LoVo (cell line): Measurements from ENCODE around the gene RFX2.
"Not testable (repeated sequence)": the region's sequence is repeated elsewhere in the genome, so short reads cannot be mapped to it uniquely, and the experiment has no call there.

ENCODE experiments used
- DNase-seq: peaks from one replicate; pipeline ENCODE4 v3.0.0-alpha.2; 2016; ENCODE audit warnings: low spot score

The RFX2 gene

GRCh38 chr19:5990289-5990797 is 120.0 kb downstream of the RFX2 start:
- no peak for DNase-seq

- no peak for DNase-seq
These were observed 120.8 kb downstream of the RFX2 start for GRCh38 chr19:5989388-5990074.

- no peak for DNase-seq
These were observed 121.5 kb downstream of the RFX2 start for GRCh38 chr19:5988517-5989387.

- DNase-seq: peak; percentile 80
These were observed 123.1 kb downstream of the RFX2 start for GRCh38 chr19:5987077-5987818.

GRCh38 chr19:5985837-5986236 is 124.5 kb downstream of the RFX2 start:
- DNase-seq: not testable (repeated sequence)

- no peak for DNase-seq
These were observed 125.1 kb downstream of the RFX2 start for GRCh38 chr19:5985098-5985783.

- DNase-seq: no peak
These were observed 125.7 kb downstream of the RFX2 start for GRCh38 chr19:5984600-5984999.

- no peak for DNase-seq
These were observed 126.8 kb downstream of the RFX2 start for GRCh38 chr19:5983367-5983955.

GRCh38 chr19:5978606-5979552 is 131.4 kb downstream of the RFX2 start:
- no peak for DNase-seq

- DNase-seq: peak; percentile 100
These were observed 132.3 kb downstream of the RFX2 start, which contains the start of gene RANBP3 for GRCh38 chr19:5977785-5978605. Gene RANBP3 (minus strand): TSS chr19:5978140. CDS start chr19:5978082, 58 bp downstream.

- no peak for DNase-seq
These were observed 133.0 kb downstream of the RFX2 start for GRCh38 chr19:5977222-5977784.

GRCh38 chr19:5976768-5977167 is 133.5 kb downstream of the RFX2 start:
- no peak for DNase-seq

GRCh38 chr19:5975388-5975728 is 134.9 kb downstream of the RFX2 start:
- DNase-seq: no peak

- no peak for DNase-seq
These were observed 135.4 kb downstream of the RFX2 start for GRCh38 chr19:5974721-5975387.

GRCh38 chr19:5973867-5974635 is 136.2 kb downstream of the RFX2 start:
- DNase-seq: no peak

- DNase-seq: no peak
These were observed 136.9 kb downstream of the RFX2 start for GRCh38 chr19:5973376-5973775.

- DNase-seq: no peak
These were observed 138.0 kb downstream of the RFX2 start for GRCh38 chr19:5972355-5972731.
